NB4 (cell line): Measurements from ENCODE around the gene DYTN.

Experiments used
- CTCF ChIP-seq: IDR thresholded peaks from one replicate; pipeline ENCODE4 v1.5.1; 2012; ENCODE audit warnings: low read depth, low read length
- MAX ChIP-seq: IDR thresholded peaks from 2 replicates; pipeline ENCODE4 v1.6.1; 2011; ENCODE audit warnings: low read depth, low read length
- POLR2A ChIP-seq: IDR thresholded peaks from 2 replicates; pipeline ENCODE4 v1.6.1; 2011; ENCODE audit warnings: mild to moderate bottlenecking; ENCODE audit not compliant: insufficient read length; ENCODE audit errors: extremely low read depth

- no peak for TF ChIP-seq CTCF
- no peak for TF ChIP-seq POLR2A
- no peak for TF ChIP-seq MAX
Measured at GRCh38 chr2:206616151-206616550, 102.0 kb downstream of the DYTN start.
